ENCODE data around the gene XRCC5.

DNA sequence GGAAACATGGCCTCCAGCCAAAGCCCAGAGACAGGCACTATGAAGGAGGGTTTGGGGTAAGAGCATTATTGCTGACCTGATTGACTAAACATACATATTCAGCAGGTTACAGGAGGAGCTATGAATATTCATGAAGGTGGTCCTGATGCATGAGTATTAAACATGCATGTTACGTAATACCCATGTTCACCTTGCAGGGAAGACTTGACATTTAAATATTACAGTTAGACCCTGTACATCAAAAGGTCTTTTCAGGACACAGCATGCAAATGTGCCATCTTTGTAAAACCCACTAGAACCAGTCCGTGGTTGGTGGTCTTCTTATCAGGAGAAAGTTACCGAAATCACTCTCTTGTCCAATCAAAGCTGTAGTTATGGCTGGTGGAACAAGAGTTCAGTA lies 59.9 kb downstream of the XRCC5 start:
- TF ChIP-seq POLR2A (IDR thresholded peaks at IDR 0.05), result no peak
- TF ChIP-seq, protein P1, sequence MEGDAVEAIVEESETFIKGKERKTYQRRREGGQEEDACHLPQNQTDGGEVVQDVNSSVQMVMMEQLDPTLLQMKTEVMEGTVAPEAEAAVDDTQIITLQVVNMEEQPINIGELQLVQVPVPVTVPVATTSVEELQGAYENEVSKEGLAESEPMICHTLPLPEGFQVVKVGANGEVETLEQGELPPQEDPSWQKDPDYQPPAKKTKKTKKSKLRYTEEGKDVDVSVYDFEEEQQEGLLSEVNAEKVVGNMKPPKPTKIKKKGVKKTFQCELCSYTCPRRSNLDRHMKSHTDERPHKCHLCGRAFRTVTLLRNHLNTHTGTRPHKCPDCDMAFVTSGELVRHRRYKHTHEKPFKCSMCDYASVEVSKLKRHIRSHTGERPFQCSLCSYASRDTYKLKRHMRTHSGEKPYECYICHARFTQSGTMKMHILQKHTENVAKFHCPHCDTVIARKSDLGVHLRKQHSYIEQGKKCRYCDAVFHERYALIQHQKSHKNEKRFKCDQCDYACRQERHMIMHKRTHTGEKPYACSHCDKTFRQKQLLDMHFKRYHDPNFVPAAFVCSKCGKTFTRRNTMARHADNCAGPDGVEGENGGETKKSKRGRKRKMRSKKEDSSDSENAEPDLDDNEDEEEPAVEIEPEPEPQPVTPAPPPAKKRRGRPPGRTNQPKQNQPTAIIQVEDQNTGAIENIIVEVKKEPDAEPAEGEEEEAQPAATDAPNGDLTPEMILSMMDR (IDR thresholded peaks at IDR 0.05), result no peak

All from tibial nerve (tissue), 3 donors.